ENCODE data around the gene IQGAP3. TPM values are rescaled to one million over a fixed set of nuclear protein-coding genes. Genes with fewer than 3 reads are reported as not detected.

The IQGAP3 gene
- total RNA-seq, 1 experiment from 2014 or later: 9.2 TPM

DNA sequence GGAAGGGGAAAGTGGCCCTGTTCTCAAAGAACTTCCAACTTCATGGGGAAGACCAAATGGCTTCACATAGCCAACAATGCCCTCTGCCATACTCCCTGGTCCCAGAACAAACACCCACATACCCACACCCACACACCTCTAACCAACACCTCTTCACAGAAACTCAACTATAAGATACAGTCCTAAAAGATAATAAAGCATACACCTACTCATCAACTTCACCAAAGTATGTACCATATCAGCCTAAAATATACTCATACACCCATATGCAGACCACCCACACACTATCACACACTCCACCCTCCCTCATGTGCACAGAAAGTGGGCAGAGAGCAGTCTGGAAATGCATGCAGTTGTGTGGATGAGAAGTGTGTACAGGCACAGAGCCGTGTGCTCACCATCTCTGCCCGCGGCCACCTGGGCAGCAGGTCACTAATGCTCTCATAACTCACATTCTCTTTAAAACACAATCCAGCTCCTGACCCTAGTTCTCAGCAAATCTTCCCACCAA is 27.7 kb downstream of the IQGAP3 start:
- no peak for DNase-seq (ENCODE audit: low spot score)

DNA sequence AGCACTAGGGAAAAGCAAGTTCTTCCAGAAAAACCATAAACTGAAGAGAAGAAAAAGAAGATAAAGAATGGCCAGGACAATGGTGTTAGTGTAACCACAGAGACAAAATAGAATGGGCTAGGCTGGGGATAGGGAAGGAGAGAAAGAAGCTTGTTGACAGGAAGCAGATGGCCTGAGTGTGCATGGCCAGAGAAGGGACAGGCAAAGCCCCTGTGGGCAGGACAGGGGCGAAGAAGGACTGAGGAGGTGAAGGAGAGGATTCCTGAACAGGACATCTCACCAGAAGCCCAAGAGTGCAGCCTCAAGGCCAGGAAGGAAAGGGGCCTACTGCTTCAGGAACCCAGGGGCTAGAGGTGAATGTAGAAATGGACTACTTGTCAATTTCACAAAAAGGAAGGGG is 29.3 kb downstream of the IQGAP3 start:
- DNase-seq (ENCODE audit: low spot score): no peak

DNA sequence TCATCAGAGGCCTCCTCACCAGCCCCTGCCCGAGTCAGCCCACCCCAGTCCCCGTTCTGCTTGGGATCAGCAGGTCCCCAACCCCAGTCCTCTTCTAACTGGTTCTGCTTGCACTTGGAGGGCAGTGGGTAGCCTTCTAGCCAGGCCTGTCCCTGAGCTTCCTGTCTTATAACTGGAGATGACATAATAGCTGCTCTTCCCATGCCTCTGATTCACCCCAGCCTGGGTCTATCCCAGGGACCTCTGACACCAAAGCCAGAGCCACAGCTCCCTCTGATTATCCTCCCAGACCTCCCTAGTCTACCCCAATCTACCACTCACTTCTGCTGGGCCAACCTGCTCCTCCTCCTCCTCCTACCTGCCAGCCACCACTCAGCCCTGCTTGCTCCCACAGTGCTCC is 31.4 kb downstream of the IQGAP3 start:
- no peak for DNase-seq (ENCODE audit: low spot score)

DNA sequence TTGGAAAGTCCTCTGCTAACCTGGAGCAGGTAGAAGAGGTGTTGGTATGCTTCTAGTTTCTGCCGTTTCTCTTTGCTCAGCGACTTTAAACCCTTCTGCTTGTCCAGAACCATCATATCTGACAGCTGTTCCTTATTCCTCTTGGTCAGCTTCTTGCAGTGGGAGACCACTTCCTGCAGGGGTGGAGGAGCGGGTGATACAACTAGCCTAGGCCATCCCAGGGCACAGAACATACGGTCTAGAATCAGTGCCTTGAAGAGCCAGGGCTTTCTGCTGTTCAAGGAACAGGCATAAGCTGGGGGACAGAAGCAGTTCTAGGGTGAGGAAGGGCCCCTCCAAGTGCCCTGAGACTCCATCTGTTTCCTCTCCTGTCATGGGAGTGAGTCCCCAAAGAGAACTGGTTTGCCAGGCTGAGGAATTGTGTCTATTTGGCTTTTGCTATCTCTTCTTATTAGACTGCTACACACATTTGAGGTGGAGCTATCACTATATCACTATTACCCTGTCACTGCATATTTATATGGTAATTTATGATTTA is 32.5 kb downstream of the IQGAP3 start:
- DNase-seq (ENCODE audit: low spot score): no peak

DNA sequence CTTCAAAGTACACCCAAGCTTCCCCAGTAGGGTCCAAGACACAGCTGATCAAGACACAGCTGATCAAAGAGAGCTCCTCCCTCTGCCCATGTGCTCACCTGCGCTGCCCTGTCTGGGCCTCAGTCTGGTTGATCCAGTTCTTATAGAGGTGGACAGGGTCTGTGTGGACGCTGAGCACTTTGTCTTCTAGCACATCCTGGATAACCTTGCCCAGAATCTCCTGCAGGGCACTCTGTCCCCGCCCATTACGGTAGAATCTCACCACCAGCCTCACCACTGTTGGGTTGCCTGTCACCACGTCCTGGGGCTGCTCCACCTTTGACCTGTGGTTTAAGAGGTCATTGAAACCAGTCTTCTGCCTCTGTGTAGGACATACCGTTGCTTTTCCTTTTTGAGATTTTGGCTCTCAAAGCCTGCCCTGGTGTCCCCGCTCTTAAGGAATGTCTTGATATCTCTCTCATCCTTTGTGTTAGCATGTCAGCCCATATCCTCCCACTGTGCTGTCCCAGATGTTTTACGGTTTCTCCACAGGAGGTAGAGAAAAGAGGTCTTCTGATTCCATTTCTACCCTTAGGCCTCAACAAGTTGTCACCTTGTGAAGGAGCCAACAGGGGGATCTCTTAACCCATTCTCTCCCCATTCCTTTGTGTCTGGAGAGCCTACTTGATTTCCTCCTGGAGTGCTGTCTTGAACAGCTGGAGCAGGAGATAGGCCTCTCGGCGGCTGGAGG is 33.5 kb downstream of the IQGAP3 start:
- no peak for DNase-seq (ENCODE audit: low spot score)

DNA sequence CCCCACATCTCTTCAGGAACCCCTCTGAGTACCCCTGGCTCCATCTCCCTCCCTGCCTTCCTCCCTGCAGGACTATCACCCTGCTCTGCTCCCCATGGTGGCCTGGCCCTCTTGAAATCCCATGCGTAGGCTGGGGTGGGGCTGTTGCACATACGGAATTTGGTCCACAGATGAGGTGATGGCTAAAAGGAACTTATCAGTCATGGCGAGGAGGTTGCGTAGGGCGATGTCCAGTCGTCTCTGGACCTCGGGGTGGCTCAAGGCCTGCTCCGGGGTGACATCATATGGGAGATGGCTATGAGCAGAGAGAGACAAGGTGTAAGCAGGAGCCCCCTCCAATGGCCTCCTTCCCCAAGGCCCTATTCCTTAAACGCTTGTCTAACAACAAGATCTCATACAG is 35.3 kb downstream of the IQGAP3 start:
- DNase-seq (ENCODE audit: low spot score): no peak

DNA sequence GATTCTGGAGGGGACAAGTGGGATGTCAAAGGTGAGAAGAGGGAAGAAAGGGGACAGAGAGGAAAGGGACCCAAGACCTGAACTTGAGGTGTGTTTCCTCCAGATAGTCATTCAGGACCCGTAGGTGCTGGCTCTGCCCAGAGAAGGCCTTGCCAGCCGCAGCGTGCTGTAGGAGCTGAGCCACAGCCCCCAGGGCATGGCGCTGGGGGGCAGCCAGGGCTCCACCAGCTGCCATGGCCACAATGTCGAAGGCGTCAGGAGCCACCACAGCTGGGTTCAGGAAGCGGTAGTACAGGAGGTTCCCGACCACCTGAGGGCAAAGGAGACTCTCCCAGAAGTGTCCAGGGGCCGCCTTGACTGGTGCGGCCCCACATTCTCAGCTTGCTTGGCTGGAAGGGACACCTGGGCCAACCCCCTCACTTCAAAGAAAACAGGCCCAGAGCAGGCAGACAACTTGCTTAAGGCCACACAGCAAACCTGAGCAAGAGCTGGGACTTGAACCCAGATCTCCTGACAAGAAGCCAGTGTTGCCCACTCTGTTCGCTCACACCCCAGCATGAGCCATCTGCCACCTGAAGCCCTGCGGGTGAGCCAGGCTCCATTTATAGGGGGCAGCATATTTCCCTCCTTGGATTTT is 37.8 kb downstream of the IQGAP3 start:
- DNase-seq (ENCODE audit: low spot score): no peak

DNA sequence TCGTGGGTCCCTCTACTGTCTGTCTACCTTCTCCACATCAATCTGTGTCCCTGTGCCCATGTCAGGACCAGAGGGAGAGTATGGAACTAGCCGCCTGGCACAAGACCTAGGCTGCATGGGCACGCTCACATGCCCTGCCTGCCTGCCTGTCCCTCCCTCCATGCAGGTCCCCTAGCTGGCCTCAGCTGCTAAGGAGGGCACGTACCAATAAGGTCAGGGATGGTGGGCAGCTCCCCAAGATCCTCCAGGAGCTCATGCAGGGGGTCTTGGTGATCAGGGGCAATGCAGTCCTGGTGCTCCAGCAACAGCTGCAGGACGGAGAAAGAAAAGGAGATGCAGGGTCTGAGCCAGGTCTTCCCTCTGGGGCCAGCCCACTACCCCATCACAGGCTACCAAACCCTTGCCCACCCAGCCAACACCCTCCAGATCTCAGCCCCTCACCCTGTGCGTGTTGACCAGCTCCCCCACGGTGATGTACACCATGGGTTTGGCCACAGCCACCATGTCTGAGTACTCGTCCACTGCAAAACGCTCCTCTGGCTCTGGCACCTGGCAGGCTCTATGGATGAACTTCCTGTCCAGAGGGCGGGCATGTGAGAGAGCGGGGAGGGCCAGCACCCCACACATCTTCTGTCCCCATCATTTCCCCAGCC is 38.7 kb downstream of the IQGAP3 start:
- DNase-seq (ENCODE audit: low spot score): no peak

DNA sequence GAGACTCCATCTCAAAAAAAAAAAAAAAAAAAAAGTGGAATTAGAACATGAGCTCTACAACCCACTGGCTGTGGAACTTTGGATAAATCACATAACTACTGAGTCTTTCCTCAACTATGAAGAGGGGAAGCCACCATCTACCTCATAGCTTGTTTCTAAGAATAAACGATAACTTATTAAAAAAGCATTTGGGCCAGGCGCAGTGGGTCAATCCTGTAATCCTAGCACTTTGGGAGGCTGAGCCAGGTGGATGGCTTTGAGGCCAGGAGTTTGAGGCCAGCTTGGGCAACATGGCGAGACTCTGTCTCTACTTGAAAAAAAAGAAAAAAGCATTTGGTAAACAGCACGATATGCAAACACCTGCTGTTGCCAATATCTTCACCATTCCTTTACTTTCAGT is 40.0 kb downstream of the IQGAP3 start:
- no peak for DNase-seq (ENCODE audit: low spot score)

DNA sequence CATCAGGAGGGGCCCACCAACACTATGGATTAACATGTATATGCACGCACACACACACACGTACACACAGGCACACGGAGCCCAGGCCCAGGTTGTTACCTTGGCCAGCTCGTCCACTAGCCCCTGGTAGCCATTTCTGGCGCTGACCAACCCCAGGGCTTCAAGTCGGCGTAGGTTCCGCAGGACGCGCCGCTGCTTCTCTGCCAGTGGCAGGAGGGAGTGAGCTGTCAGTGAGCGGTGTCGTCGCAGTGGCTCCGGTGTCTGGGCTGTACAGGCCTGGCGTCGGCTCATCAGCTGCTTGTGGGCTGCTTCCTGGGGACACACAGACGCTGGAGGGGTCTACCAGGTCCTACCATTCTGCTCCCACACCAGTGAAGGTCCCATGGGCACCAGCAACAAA is 42.4 kb downstream of the IQGAP3 start:
- DNase-seq (ENCODE audit: low spot score): no peak

DNA sequence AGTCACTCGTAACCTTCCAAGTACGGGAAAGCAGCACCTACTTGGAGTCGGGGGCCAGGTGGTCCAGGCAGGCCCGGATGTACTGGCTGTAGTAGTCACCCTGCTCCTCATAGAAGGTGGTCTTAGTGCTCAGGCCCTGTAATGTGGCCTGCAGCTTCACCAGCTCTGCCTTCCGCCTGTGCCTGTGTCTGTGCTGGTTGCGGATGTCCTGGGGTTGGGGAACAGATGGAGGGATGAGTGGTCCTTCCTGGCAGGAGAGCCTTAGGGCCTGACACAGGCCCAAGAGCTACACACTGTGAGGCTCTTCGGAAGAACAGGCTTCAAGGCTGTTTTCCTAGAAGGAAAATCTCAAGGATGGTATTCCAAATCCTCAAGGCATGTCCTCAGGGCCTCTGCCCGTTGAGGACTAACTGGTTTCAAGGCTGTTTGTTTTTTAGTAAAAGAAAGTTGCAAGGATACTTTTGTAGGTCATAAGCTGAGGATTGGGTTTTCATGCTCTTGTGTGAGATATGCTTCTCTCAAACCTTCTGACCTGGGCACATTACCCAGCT is 43.4 kb downstream of the IQGAP3 start:
- DNase-seq (ENCODE audit: low spot score): no peak

DNA sequence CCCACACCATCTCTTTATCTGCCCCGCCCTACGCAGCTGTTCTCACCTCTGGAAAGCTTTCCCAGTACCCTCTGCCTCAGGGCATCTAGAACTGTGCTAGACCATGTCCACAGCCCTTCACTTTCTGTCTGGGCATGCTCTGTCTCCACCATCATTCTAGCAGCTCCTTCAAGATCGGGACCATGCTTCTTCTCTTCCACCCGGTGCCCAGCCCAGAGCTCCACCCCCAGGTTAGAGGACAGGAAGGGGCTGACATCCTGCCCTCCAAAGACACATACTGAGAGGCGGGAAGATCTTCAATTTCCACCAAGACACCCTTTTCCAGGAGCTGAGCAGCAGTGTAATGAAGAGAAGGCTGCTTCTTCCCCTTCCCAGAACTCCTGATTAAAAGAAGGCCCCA is 44.1 kb downstream of the IQGAP3 start:
- no peak for DNase-seq (ENCODE audit: low spot score)

DNA sequence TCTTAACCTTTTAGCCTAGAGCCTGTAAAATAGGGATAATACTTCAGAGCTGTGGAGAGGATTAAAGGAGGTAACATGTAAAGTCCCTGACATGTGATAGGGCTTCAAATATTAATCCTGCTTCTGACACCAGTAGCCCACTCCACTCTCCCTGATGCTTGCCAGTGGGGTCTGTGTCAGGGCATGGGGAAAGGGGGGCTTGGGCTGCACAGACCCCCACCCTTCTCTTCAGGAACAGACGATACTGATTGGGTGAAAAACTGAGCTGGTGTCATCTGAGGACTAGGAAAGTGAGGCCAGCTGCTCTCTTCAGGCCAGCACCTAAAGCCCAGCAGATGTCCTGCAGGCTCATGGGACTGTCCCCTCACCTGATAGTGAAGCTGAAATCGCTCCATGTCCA is 44.8 kb downstream of the IQGAP3 start:
- no peak for DNase-seq (ENCODE audit: low spot score)

DNA sequence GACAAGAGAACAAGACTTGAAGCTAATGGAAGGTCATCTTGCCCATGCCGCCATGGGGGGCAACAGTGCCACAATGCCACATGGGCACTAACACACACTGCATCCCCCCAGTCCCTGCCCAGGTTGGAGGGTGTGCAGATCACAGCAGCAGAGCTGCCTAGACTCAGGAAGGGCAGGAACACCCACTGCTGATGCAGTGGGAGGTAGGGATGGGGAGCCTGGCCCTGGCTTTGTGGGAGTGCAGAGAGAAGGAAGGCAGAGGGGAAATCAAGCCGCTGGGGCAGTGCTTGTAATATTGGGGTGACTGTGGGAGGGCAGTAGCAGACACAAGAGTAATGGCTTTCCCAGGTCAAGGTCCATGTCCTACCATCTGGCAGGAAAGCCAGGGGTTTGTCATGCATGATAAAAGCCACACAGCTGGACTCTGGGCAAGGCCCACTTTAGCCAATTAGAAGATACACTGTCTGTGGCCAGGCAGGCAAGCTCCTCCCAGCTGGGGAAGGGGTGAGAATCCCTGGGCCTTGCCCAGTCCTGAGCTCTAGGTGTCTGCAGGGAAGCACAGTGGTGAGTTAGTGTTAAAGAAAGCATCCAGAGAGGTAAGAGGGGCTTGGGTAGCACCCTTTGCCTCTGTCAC is 46.4 kb downstream of the IQGAP3 start:
- no peak for DNase-seq (ENCODE audit: low spot score)

DNA sequence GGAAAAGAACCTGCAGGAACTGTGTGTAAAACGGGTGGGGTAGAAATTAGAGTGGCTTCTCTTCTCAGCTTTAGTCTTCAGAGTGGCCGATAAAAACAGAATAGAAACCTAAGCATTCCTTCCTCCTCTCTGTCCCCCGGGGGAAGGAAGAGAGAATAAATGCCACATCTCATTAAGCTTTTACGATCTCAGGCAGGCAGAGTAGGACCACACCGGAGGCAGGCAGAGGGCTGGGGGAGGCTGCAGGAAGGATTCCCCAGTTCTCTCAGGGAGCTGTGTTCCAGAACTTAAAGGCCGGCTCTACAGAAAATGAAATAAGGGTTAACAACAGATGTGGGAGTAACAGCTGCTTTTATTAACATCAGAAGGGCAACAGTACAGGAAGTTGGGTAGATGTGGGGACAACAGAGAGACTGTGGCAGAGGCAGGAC is 47.3 kb downstream of the IQGAP3 start:
- no peak for DNase-seq (ENCODE audit: low spot score)

DNA sequence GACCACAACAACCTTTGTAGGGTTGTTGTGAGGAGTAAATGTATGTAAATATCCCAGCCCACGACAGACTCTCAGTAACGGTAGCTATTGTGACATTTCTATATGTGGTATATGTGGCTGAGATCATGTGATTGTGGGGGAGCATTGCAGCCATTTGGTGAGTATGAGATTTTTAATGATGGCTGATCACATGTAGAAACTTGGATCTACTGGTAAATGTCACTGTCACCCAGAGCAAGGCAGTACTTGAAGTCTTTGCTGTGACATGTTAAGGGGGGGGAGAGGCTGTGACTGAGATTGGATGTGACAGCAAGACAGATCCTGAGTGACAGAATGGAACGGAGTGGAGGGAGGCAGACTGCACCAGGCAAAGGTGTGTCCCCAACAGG is 47.9 kb downstream of the IQGAP3 start:
- DNase-seq (ENCODE audit: low spot score): no peak

DNA sequence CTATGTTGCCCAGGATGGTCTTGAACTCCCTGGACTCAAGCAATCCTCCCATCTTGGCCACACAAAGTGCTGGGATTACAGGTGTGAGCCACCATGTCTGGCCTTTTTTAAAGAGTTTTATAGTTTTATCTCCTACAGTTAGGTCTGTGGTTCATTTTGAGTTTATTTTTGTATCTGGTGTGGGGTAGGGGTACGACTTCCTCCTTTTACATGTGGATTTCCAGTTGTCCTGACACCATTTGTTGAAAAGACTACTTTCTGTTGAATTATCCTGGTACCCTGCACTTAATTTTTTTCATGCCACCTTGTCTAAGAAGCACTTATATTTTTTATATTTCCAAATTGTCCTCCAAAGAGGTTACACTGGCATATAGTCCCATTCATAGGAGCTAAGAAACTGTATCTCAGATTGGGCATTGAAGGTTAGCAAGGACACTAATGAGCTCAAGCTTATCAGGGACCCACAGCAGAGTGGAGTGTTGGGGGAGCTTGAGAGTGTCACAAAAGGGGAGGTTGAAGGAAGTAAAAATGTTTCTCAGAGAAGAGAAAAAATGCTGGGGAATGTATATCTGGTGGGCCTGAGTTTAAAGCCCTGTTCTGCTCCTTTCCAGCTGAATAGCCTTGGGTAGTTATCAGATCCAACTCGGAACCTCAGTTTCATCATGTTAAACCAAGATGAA is 48.4 kb downstream of the IQGAP3 start:
- no peak for DNase-seq (ENCODE audit: low spot score)

DNA sequence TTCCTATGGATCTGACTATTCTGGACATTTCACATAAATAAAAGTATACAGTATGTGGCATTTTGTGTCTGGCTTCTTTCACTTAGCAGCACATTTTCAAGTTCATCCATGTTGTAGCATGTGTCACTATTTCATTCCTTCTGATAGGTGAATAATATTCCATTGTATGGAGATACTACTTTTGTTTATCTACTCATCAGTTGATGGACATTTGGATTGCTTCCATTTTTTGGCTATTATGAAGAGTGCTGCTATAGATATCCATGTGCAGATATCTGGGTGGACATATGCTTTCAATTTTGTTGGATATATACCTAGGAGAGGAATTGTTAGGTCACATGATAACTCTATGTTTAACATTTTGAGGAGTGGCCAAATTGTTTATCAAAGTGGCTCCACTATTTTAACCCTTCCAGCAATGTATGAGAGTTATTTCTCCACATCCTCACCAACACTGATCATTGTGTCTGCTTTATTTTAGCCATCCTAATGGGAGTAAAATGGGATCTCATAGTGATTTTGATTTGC is 49.9 kb downstream of the IQGAP3 start:
- no peak for DNase-seq (ENCODE audit: low spot score)

DNA sequence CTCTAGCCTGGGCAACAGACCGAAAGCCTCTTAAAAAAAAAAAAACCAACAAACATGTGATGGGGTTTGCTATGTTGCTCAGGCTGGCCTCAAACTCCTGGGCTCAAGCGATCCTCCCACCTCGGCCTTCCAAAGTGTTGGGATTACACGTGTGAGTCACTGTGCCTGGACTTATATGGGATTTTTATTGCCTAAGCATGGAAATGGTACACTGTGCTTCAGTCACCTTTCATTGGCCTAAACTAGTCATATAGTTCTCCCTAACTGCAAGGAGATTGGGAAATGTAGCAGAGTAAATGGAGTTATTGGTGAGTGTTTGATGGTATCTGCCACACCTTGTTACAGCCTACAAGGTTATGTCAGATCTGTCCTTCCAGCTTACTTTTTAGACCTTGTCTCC is 54.6 kb downstream of the IQGAP3 start:
- no peak for DNase-seq (ENCODE audit: low spot score)

DNA sequence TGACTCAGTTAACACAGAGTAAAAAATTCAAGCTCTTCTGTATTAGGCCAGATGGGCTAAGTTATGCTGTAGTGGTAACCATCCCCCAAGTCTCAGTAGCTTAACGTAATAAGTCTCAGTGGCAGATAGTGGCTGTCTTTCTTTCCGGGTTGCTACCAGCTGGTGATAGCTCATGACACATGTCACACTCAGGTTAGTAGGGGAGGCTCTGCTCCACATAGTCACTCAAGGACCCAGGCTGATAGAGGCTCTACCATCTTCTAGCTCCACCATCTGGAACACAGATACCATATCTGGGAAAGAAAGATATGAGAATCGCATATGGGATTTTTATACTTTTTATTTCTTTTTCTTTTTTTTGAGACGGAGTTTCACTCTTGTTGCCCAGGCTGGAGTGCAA is 55.5 kb downstream of the IQGAP3 start:
- no peak for DNase-seq (ENCODE audit: low spot score)

DNA sequence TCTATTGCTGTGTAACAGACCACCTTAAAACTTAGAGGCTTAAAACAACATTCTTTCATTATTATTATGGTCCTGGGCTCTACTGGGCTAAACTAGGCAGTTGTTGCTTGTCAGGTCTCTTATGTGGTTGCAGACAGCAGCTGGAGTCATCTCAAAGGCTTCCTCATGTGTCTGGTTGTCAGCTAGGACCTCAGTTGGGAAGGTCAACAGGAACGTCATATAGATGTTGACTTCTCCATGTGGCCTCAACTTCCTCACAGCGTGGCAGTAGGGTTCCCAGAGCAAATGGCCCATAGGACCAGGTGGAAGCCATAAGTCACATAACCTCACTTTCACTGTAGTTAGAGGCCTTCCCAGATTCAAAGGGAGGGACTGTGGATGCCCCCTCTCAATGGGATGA is 56.4 kb downstream of the IQGAP3 start:
- DNase-seq (ENCODE audit: low spot score): no peak
